ENCODE data around the gene VTI1A. TPM values are rescaled to one million over a fixed set of nuclear protein-coding genes. Genes with fewer than 3 reads are reported as not detected.

The VTI1A gene
- total RNA-seq, 4 donors from 2014 or later, result 49.3 to 84.5 (median 61.2) TPM

DNA sequence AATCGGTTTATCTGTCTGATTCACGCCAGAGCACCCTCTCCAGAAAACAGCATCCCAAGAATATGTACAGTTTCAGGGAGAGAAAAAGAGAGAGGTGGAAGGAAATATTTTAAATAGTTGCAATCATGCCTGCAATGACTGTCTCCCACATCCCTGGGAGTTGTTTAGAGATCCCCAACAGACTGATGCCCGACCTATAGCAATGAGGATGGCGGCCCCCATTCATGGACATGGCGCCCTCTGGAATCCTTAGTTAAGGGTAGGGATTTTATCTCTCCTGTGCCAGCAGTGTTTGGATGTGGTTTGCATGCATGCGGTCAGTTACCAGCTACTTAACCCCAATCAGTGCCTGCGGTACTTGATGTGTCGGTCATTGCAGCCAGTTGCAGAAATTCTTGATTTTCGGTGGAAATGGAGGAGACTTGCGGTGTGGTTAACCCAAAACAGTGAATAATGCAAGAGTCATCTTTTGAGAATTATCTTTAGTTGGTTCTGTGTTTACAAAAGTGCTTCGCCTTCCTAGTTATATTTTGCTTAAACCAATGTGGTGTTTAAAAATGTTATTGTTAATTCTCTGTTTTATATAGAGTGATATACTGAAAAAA is 317.0 kb downstream of the VTI1A start:
- no peak for TF ChIP-seq POLR2A (IDR thresholded peaks at IDR 0.05)
- TF ChIP-seq, protein P1, sequence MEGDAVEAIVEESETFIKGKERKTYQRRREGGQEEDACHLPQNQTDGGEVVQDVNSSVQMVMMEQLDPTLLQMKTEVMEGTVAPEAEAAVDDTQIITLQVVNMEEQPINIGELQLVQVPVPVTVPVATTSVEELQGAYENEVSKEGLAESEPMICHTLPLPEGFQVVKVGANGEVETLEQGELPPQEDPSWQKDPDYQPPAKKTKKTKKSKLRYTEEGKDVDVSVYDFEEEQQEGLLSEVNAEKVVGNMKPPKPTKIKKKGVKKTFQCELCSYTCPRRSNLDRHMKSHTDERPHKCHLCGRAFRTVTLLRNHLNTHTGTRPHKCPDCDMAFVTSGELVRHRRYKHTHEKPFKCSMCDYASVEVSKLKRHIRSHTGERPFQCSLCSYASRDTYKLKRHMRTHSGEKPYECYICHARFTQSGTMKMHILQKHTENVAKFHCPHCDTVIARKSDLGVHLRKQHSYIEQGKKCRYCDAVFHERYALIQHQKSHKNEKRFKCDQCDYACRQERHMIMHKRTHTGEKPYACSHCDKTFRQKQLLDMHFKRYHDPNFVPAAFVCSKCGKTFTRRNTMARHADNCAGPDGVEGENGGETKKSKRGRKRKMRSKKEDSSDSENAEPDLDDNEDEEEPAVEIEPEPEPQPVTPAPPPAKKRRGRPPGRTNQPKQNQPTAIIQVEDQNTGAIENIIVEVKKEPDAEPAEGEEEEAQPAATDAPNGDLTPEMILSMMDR (IDR thresholded peaks at IDR 0.05), result no peak
- Histone ChIP-seq H3K4me1 (no peaks in the 10 kb centered on the region), H3K27ac (no peak overlapping the region), H3K27me3 (no peaks in the 10 kb centered on the region), H3K36me3 (no peaks in the 10 kb centered on the region), H3K9me3 (no peaks in the 10 kb centered on the region), H3K4me3 (replicated peaks in 1 of 3) (no peak overlapping the region)
- intact Hi-C loops (cut with DNase I), result no loop called here
- no peak for DNase-seq
- WGBS, 2 donors, result 99% methylated on average over 11 of the region's 11 CpGs

GRCh38 chr10:112765717-112766235 is 318.8 kb downstream of the VTI1A start:
- WGBS, 2 donors, result 94 to 95% methylated on average over 5 of the region's 5 CpGs
- DNase-seq, result no peak
- H3K4me3 ChIP-seq (replicated peaks in 1 of 3), result no peak overlapping the region
- intact Hi-C loops (cut with DNase I), result no loop called here
- no peak overlapping the region for H3K27ac ChIP-seq
- no peaks in the 10 kb centered on the region for H3K9me3 ChIP-seq
- no peaks in the 10 kb centered on the region for H3K36me3 ChIP-seq
- no peaks in the 10 kb centered on the region for H3K27me3 ChIP-seq
- no peaks in the 10 kb centered on the region for H3K4me1 ChIP-seq
- TF ChIP-seq, protein P1 (IDR thresholded peaks at IDR 0.05), result no peak

DNA sequence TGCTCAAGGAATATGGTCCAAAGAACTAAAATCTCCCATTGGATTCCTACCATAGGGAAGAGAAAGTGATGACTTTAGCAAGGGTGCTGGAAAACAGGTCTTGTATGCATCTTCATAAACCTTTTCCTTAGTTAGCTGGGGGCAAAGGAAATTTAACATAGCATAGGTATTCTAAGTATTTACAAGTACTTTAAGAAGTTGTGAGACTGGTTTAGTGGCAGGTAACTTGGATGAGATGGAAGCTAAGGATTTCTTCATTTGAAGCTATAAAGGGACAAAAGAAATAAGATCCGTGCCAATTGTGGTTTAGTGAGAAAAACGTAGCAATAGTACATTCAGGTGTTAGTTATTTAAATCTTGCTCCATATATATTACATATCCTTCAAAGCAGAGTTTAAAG is 319.6 kb downstream of the VTI1A start:
- Histone ChIP-seq H3K36me3 (no peaks in the 10 kb centered on the region), H3K4me1 (no peaks in the 10 kb centered on the region), H3K9me3 (no peaks in the 10 kb centered on the region), H3K4me3 (replicated peaks in 1 of 3) (no peak overlapping the region), H3K27me3 (no peaks in the 10 kb centered on the region), H3K27ac (no peak overlapping the region)
- intact Hi-C loops (cut with DNase I), result no loop called here
- TF ChIP-seq, protein P1 (IDR thresholded peaks at IDR 0.05), result no peak
- DNase-seq, result no peak
- 40 to 48% methylated on average over 2 of the region's 2 CpGs for WGBS, 2 donors

- Histone ChIP-seq H3K36me3 (no peaks in the 10 kb centered on the region), H3K4me3 (replicated peaks in 1 of 3) (no peak overlapping the region), H3K9me3 (no peaks in the 10 kb centered on the region), H3K4me1 (no peaks in the 10 kb centered on the region), H3K27ac (no peak overlapping the region), H3K27me3 (no peaks in the 10 kb centered on the region)
- no peak for DNase-seq
- no peak for TF ChIP-seq POLR2A (IDR thresholded peaks at IDR 0.05)
- TF ChIP-seq, protein P1 (IDR thresholded peaks at IDR 0.05), result no peak
- intact Hi-C loops (cut with DNase I), result no loop called here
- WGBS, 2 donors, result 81 to 93% methylated on average over 2 of the region's 2 CpGs
These were observed 320.1 kb downstream of the VTI1A start for GRCh38 chr10:112767156-112767555.

DNA sequence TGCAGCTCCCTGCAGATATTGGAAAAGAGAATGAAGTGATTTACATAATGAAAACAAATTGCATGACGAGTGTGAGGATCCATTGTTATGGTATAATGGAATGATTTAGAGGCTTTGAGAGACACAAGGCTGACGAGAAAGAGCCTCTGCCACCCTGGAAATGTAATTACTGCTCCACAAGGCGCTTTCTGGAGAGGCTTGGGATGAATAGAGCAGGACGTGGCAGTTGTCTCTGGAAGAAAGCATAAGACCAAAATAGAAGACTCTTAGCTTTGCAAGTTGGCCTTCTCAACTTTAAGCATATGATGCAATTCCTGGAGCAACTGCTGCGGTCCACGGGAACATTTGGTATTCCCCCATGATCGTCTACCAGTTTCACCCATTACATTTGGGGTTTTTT is 321.1 kb downstream of the VTI1A start:
- DNase-seq, result no peak
- no peaks in the 10 kb centered on the region for H3K36me3 ChIP-seq
- intact Hi-C loops (cut with DNase I), result no loop called here

More for the DNA sequence above, 321.1 kb downstream of the VTI1A start:
- Histone ChIP-seq H3K27ac (no peak overlapping the region), H3K27me3 (no peaks in the 10 kb centered on the region), H3K4me3 (replicated peaks in 1 of 3) (no peak overlapping the region), H3K9me3 (no peaks in the 10 kb centered on the region), H3K4me1 (no peaks in the 10 kb centered on the region)
- TF ChIP-seq, protein P1 (IDR thresholded peaks at IDR 0.05), result no peak
- TF ChIP-seq POLR2A (IDR thresholded peaks at IDR 0.05), result no peak
- WGBS, 2 donors, result 89 to 92% methylated on average over 7 of the region's 7 CpGs

All from thyroid gland (tissue), 4 donors.